HL-60 (cell line): ENCODE measurements around the gene BCAS4.

Source experiments
- DNase-seq, 2 experiments: peaks; one replicate each; pipeline ENCODE4 v3.0.0-alpha.2; 2010 to 2020; ENCODE audit warnings: low read depth in 1 of 2, low spot score in 1 of 2
- H3K27ac ChIP-seq: fragments of 250-450 bp; sonication (Bioruptor Pico); replicated peaks from 2 replicates; pipeline ENCODE4 v1.5.1; 2020; ENCODE audit warnings: mild to moderate bottlenecking, moderate library complexity
- H3K27me3 ChIP-seq: fragments of 250-450 bp; sonication (Bioruptor Pico); 2 replicates; pipeline ENCODE4 v1.5.1; 2021; ENCODE audit warnings: mild to moderate bottlenecking, moderate library complexity; ENCODE audit not compliant: insufficient read depth, poor library complexity, severe bottlenecking
- H3K4me3 ChIP-seq: replicated peaks from 2 replicates; pipeline ENCODE4 v1.5.1; 2011; ENCODE audit warnings: mild to moderate bottlenecking, control low read depth, low read length; ENCODE audit not compliant: insufficient read depth
- GABPA ChIP-seq: IDR thresholded peaks from 2 replicates; pipeline ENCODE4 v1.6.1; 2012; ENCODE audit warnings: low read depth
- POLR2AphosphoS5 ChIP-seq: IDR thresholded peaks from 2 replicates; pipeline ENCODE4 v1.6.1; 2012; ENCODE audit warnings: low read depth
- SPI1 ChIP-seq: IDR thresholded peaks from 2 replicates; pipeline ENCODE4 v1.6.1; 2012; ENCODE audit warnings: low read depth, mild to moderate bottlenecking, borderline replicate concordance
- TF ChIP-seq, protein P1 (sequence below): IDR thresholded peaks from one replicate; pipeline ENCODE4 v1.5.1; 2011; ENCODE audit warnings: low read length, control low read depth, inconsistent platforms; ENCODE audit not compliant: insufficient read depth
- TF ChIP-seq, protein P2 (sequence below): IDR thresholded peaks from 2 replicates; pipeline ENCODE4 v1.6.1; 2012; ENCODE audit warnings: low read depth; ENCODE audit not compliant: insufficient replicate concordance

The BCAS4 gene

DNA sequence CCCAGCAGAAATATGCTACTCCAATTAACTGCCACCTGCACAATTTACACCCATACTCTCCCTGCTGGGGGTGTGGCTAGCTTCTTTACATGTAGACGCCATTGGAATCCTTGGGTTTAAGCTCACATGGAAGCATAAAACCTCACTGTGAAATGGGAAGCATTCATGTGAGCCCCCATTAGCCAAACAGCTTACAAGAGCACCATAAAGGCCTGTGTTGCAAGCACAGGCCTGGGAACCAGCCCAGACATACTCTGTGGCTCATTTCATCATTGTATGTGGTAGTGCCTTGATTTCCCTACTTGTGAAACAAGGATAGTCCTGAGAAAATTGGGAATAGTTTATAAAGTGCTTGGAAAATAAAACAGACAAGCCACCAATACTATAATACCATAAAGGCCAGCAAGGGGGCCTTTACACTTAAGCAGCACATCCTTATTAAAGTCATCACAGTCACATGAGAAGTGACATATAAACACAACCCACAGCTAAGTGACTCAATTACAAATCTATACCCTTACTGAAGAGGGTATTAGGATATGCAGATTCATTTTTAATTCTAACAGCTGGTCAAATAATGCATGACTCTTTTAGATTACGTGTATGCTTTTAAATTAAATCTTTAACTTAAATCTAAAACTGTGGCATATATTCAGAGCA is 129.5 kb downstream of the BCAS4 start:
- Histone ChIP-seq H3K27me3 (no peaks in the 10 kb centered on the region), H3K4me3 (no peak overlapping the region), H3K27ac (no peak overlapping the region)
- no peak for DNase-seq
- TF ChIP-seq, protein P1, sequence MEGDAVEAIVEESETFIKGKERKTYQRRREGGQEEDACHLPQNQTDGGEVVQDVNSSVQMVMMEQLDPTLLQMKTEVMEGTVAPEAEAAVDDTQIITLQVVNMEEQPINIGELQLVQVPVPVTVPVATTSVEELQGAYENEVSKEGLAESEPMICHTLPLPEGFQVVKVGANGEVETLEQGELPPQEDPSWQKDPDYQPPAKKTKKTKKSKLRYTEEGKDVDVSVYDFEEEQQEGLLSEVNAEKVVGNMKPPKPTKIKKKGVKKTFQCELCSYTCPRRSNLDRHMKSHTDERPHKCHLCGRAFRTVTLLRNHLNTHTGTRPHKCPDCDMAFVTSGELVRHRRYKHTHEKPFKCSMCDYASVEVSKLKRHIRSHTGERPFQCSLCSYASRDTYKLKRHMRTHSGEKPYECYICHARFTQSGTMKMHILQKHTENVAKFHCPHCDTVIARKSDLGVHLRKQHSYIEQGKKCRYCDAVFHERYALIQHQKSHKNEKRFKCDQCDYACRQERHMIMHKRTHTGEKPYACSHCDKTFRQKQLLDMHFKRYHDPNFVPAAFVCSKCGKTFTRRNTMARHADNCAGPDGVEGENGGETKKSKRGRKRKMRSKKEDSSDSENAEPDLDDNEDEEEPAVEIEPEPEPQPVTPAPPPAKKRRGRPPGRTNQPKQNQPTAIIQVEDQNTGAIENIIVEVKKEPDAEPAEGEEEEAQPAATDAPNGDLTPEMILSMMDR = no peak
- no peak for TF ChIP-seq GABPA
- TF ChIP-seq, protein P2, sequence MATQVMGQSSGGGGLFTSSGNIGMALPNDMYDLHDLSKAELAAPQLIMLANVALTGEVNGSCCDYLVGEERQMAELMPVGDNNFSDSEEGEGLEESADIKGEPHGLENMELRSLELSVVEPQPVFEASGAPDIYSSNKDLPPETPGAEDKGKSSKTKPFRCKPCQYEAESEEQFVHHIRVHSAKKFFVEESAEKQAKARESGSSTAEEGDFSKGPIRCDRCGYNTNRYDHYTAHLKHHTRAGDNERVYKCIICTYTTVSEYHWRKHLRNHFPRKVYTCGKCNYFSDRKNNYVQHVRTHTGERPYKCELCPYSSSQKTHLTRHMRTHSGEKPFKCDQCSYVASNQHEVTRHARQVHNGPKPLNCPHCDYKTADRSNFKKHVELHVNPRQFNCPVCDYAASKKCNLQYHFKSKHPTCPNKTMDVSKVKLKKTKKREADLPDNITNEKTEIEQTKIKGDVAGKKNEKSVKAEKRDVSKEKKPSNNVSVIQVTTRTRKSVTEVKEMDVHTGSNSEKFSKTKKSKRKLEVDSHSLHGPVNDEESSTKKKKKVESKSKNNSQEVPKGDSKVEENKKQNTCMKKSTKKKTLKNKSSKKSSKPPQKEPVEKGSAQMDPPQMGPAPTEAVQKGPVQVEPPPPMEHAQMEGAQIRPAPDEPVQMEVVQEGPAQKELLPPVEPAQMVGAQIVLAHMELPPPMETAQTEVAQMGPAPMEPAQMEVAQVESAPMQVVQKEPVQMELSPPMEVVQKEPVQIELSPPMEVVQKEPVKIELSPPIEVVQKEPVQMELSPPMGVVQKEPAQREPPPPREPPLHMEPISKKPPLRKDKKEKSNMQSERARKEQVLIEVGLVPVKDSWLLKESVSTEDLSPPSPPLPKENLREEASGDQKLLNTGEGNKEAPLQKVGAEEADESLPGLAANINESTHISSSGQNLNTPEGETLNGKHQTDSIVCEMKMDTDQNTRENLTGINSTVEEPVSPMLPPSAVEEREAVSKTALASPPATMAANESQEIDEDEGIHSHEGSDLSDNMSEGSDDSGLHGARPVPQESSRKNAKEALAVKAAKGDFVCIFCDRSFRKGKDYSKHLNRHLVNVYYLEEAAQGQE = no peak

DNA sequence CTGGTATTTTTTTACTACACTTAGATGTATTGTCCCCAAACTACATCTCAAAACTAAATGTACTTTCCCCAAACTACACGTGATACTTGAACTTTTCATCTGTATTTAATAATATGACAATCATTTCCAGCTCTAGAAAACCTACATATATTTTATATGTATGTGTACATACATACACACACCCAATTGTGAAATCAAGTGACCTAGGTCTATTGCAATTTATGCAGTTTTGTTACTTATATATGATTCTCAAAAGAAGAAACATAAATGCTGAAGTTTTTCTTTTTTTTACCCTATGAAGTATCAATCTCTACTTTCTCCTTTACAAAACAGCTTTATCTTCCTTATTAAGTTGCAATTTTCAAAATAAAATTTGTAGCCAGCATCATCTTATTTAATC is 131.7 kb downstream of the BCAS4 start:
- TF ChIP-seq GABPA = no peak
- TF ChIP-seq, protein P1 = no peak
- no peak for TF ChIP-seq POLR2AphosphoS5
- no peak for TF ChIP-seq SPI1
- TF ChIP-seq, protein P2 = no peak
- Histone ChIP-seq H3K4me3 (no peak overlapping the region), H3K27ac (no peak overlapping the region), H3K27me3 (no peaks in the 10 kb centered on the region)
- DNase-seq = no peak
